Neural crest cell (in vitro differentiated cells): ENCODE measurements around the gene ZCCHC17. TPM values are rescaled to one million over a fixed set of nuclear protein-coding genes. Genes with fewer than 3 reads are reported as not detected.

Experiments
- DNase-seq: peaks from one replicate; pipeline ENCODE4 v3.0.0; 2021; ENCODE audit warnings: low read depth, mixed read lengths, low spot score
- H3K27ac Mint-ChIP-seq: one replicate; pipeline ENCODE4 v1.8.0; 2021; ENCODE audit warnings: mild to moderate bottlenecking, mixed read lengths; ENCODE audit not compliant: unreplicated experiment
- H3K27me3 Mint-ChIP-seq: 2 replicates; pipeline ENCODE4 v1.8.0; 2021; ENCODE audit warnings: low read depth, mild to moderate bottlenecking, mixed read lengths
- H3K36me3 Mint-ChIP-seq: 2 replicates; pipeline ENCODE4 v1.8.0; 2021; ENCODE audit warnings: low read depth, mild to moderate bottlenecking, mixed read lengths
- H3K4me1 Mint-ChIP-seq: 2 replicates; pipeline ENCODE4 v1.8.0; 2021; ENCODE audit warnings: mixed read lengths
- H3K4me3 Mint-ChIP-seq: one replicate; pipeline ENCODE4 v1.8.0; 2021; ENCODE audit warnings: mild to moderate bottlenecking, mixed read lengths
- H3K9me3 Mint-ChIP-seq: 2 replicates; pipeline ENCODE4 v1.8.0; 2021; ENCODE audit warnings: mixed read lengths
- CTCF ChIP-seq: fragments of 200-600 bp; sonication (generic); conservative IDR thresholded peaks from 2 replicates; pipeline ENCODE4 v1.5.0; 2021; ENCODE audit warnings: antibody characterized with exemption, mild to moderate bottlenecking
- total RNA-seq: library from RNA; stranded (reverse); gene quantifications from 2 replicates; pipeline ENCODE4 v1.2.1, GENCODE V29; 2021

The ZCCHC17 gene
- total RNA-seq, 1 donor from 2014 or later, result 59.7 TPM

DNA sequence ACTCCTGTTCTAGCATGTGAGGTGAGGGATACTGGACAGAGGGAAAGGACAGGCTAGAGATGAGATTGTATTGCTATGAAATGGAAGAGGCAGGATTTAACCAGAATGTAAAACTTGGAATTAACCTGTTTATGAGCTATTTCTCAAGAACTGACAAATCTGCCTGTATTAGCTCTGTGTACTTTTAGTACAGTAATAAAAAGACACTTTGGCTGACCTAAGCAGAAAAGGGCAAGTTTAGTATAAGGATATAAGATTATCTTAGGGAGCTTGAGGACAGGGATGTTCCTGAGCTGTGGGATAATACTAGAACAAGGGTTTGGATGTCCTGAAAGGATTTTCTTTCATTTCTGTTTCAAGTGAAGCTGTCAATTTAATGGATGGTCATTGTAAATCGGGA is 11.2 kb downstream of the ZCCHC17 start:
- H3K27ac Mint-ChIP-seq, result no peak overlapping the region

DNA sequence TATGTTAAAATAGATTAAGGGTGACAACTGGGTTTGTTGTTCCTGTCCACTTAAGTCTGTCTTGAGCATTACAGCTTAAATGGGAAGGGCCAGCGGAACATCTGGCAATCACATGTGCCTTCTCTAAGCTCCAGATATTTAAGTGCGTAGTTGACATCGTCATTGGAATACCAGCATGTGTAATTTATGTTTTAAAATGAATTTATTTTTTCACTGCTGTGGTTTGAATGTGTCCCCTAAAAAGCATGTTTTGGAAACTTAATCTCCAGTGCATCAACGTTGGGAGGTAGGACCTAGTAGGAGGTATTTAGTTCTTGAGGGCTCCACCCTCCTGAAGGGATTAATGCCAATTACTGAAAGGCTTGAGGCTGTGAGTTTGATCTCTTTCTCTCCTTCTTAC is 13.4 kb downstream of the ZCCHC17 start:
- Mint-ChIP-seq H3K36me3 (peaks cover 11% of the 10 kb centered on the region), H3K9me3 (no peaks in the 10 kb centered on the region), H3K4me1 (peaks cover 14% of the 10 kb centered on the region), H3K27me3 (no peaks in the 10 kb centered on the region), H3K4me3 (no peak overlapping the region), H3K27ac (no peak overlapping the region)
- no peak for TF ChIP-seq CTCF
- DNase-seq, result no peak

More for the DNA sequence above, 11.2 kb downstream of the ZCCHC17 start:
- DNase-seq, result no peak
- H3K36me3 Mint-ChIP-seq, result peaks cover 8% of the 10 kb centered on the region
- no peaks in the 10 kb centered on the region for H3K27me3 Mint-ChIP-seq
- no peaks in the 10 kb centered on the region for H3K9me3 Mint-ChIP-seq
- H3K4me3 Mint-ChIP-seq, result no peak overlapping the region
- peaks cover 14% of the 10 kb centered on the region for H3K4me1 Mint-ChIP-seq
- TF ChIP-seq CTCF, result no peak

GRCh38 chr1:31315902-31316301 is 19.1 kb downstream of the ZCCHC17 start:
- no peaks in the 10 kb centered on the region for H3K27me3 Mint-ChIP-seq
- H3K4me3 Mint-ChIP-seq, result no peak overlapping the region
- H3K9me3 Mint-ChIP-seq, result no peaks in the 10 kb centered on the region
- no peak for TF ChIP-seq CTCF
- H3K4me1 Mint-ChIP-seq, result no peaks in the 10 kb centered on the region
- H3K27ac Mint-ChIP-seq, result no peak overlapping the region
- peaks cover 9% of the 10 kb centered on the region for H3K36me3 Mint-ChIP-seq
- no peak for DNase-seq

GRCh38 chr1:31318146-31318545 is 21.3 kb downstream of the ZCCHC17 start:
- no peak overlapping the region for H3K4me3 Mint-ChIP-seq
- H3K27me3 Mint-ChIP-seq, result no peaks in the 10 kb centered on the region
- H3K9me3 Mint-ChIP-seq, result no peaks in the 10 kb centered on the region
- no peak overlapping the region for H3K27ac Mint-ChIP-seq
- no peak for DNase-seq
- TF ChIP-seq CTCF, result no peak
- peaks cover 8% of the 10 kb centered on the region for H3K36me3 Mint-ChIP-seq
- H3K4me1 Mint-ChIP-seq, result no peaks in the 10 kb centered on the region

GRCh38 chr1:31324093-31324492 is 27.3 kb downstream of the ZCCHC17 start:
- Mint-ChIP-seq H3K36me3 (peaks cover 3% of the 10 kb centered on the region), H3K4me1 (peaks cover 9% of the 10 kb centered on the region), H3K27me3 (no peaks in the 10 kb centered on the region), H3K27ac (no peak overlapping the region), H3K9me3 (no peaks in the 10 kb centered on the region), H3K4me3 (no peak overlapping the region)
- no peak for DNase-seq
- TF ChIP-seq CTCF, result no peak

GRCh38 chr1:31324992-31325391 is 28.2 kb downstream of the ZCCHC17 start:
- Mint-ChIP-seq H3K27ac (no peak overlapping the region), H3K36me3 (peaks cover 3% of the 10 kb centered on the region), H3K4me3 (no peak overlapping the region), H3K27me3 (no peaks in the 10 kb centered on the region), H3K4me1 (peaks cover 9% of the 10 kb centered on the region), H3K9me3 (no peaks in the 10 kb centered on the region)
- TF ChIP-seq CTCF, result no peak
- DNase-seq, result no peak
